Muscle of back (tissue), 11 donors: ENCODE data around the gene BBLN. TPM values are rescaled to one million over a fixed set of nuclear protein-coding genes. Genes with fewer than 3 reads are reported as not detected.
A peak's percentile ranks its signal among the peaks of the same experiment; 100 is the strongest.

ENCODE experiments used
- DNase-seq, 3 donors: peaks; one replicate each; pipeline versions ENCODE4 v3.0.0 to v3.0.0-alpha.2; 2013
- polyA plus RNA-seq, 10 donors: library from polyadenylated mRNA; unstranded; fragments of 120-200 nt; gene quantifications; one replicate each; pipeline ENCODE4 v1.2.1, GENCODE V29; 2013; ENCODE audit not compliant: insufficient read length in 10 of 10

The BBLN gene
- polyA plus RNA-seq, 10 donors = 19.9 to 33.8 (median 26.3) TPM

GRCh38 chr9:128143525-128144238, 16.4 kb upstream of the BBLN start:
- peak in 1 of 3 donors; percentile 43 for DNase-seq

GRCh38 chr9:128144239-128145181, 15.6 kb upstream of the BBLN start:
- DNase-seq = no peak

DNA sequence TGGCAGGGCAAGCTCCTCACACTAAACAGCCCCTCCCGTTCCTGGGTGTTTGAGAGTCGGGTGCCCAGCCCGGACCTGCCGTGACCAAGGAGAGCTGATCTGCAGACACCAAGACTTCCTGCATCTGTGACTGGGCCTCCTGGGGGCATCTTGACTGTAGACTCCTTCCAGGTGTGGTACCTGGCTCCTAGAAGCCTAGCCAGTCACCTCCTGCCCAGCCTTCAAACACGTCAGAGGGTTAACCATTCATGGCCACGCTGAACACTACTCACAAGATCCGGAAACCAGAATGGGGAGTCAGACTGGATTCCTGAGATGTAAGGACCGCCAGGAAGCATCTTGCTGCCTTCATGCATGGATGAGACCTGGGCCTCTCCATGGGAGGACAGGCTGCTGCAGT, 14.5 kb upstream of the BBLN start:
- no peak for DNase-seq

GRCh38 chr9:128145951-128146351, 14.1 kb upstream of the BBLN start:
- no peak for DNase-seq

GRCh38 chr9:128146591-128147120, 13.4 kb upstream of the BBLN start:
- no peak for DNase-seq

- no peak for DNase-seq
These were observed 11.5 kb upstream of the BBLN start for GRCh38 chr9:128148509-128149000.

DNA sequence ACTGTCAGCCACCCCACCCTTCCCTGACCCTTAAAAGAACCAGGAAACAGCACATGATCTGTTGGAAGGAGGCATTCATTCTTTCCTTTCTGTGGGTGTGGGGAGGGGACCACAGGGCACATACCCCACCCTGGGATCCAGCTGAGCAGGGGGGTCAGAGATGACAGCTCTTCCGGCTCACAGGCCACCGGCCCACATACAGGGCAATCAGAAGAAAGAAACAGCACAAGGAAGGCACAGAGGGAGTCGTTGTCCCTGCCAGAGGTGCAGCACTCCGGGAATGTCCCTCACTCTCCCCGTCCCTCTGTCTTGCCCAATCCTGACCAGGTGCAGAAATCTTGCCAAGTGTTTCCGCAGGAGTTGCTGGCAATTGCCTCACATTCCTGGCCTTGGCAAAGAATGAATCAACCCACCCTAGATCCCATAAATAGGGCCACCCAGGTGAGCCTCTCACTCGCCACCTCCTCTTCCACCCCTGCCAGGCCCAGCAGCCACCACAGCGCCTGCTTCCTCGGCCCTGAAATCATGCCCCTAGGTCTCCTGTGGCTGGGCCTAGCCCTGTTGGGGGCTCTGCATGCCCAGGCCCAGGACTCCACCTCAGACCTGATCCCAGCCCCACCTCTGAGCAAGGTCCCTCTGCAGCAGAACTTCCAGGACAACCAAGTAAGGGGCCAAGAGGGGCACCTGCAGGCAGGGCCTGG, 10.9 kb upstream of the BBLN start, which contains the start of gene LCN2:
Gene LCN2 (plus strand): TSS at position 453 of the 701 bp plus-strand sequence. CDS start 73 bp downstream, at position 526.
- DNase-seq = peak in 1 of 3 donors; percentile 58

GRCh38 chr9:128149951-128150593, 10.0 kb upstream of the BBLN start:
- DNase-seq = no peak

- DNase-seq = no peak
These were observed 9.3 kb upstream of the BBLN start for GRCh38 chr9:128150594-128151308.

GRCh38 chr9:128151309-128152132, 8.5 kb upstream of the BBLN start:
- no peak for DNase-seq

GRCh38 chr9:128152133-128153059, 7.7 kb upstream of the BBLN start:
- DNase-seq = no peak

DNA sequence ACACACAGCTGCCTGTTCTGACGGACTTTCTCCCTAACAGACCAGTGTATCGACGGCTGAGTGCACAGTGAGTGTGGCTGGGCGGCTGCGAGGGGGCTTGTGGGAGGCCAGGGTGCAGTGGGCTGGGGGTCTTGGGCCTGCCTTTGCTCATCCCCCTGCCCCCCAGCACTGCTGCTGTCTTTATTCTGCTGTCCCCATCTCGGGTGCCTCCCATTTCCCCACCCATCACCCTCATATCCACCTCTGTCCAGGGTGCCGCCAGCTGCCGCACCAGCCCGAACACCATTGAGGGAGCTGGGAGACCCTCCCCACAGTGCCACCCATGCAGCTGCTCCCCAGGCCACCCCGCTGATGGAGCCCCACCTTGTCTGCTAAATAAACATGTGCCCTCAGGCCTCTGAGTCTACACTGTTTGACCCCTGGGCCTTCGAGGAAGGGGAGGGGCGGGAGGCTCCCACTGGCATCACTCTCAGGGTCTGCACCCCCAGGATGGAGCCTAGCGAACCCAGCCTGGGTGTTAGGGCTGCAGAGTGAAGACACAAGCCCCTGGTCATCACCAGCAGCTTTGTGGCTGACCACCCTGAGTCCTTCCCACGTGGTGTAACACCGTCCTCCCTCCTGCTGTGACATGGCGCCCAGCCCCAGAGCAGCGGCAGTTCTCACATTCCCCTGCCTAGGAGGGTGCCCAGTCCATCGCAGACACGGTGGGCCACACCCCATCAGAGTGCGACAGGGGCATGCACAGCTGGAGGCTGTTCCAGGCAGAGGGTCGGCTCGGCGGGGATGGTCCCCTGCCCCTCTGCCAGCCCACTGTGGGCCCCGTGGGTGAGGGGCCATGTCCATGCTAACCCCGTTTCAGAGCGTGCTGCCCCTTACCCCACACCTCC, 6.8 kb upstream of the BBLN start:
- DNase-seq = no peak

- DNase-seq = no peak
These were observed 5.9 kb upstream of the BBLN start for GRCh38 chr9:128153947-128154695.

- DNase-seq = no peak
These were observed 4.1 kb upstream of the BBLN start for GRCh38 chr9:128155736-128156500.

GRCh38 chr9:128159522-128159783, 612 bp upstream of the BBLN start:
- DNase-seq = no peak

DNA sequence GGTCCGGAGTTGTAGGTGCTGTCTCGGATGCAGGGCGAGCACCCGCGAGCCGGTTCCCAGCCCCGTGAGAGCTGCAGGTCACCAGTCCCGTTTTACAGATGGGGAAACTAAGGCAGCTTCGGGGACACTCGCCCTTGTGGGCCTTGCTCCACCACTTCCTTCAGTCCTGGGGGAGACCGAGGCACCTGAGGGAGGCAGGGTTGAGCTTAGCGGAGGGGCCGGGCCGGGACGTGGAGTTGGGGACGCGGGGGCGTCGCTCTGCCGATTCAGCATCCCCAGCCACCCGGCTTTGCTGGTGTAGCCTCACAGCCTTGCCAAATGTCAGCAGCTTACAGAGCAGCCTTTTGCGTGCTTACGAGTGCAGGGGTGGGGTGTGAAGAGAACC, 530 bp downstream of the BBLN start:
- DNase-seq = no peak
